HG02970 (cell line): ENCODE results near the gene FBXW5.
A peak's percentile ranks its signal among the peaks of the same experiment; 100 is the strongest.

Experiments used
- ATAC-seq: cut with Tn5 transposase; IDR thresholded peaks from one replicate; pipeline ENCODE4 v1.9.1; 2021; ENCODE audit warnings: mild to moderate bottlenecking, moderate library complexity, moderate number of reproducible peaks; ENCODE audit not compliant: unreplicated experiment, low FRiP score

The FBXW5 gene, protein sequence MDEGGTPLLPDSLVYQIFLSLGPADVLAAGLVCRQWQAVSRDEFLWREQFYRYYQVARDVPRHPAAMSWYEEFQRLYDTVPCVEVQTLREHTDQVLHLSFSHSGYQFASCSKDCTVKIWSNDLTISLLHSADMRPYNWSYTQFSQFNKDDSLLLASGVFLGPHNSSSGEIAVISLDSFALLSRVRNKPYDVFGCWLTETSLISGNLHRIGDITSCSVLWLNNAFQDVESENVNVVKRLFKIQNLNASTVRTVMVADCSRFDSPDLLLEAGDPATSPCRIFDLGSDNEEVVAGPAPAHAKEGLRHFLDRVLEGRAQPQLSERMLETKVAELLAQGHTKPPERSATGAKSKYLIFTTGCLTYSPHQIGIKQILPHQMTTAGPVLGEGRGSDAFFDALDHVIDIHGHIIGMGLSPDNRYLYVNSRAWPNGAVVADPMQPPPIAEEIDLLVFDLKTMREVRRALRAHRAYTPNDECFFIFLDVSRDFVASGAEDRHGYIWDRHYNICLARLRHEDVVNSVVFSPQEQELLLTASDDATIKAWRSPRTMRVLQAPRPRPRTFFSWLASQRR

DNA sequence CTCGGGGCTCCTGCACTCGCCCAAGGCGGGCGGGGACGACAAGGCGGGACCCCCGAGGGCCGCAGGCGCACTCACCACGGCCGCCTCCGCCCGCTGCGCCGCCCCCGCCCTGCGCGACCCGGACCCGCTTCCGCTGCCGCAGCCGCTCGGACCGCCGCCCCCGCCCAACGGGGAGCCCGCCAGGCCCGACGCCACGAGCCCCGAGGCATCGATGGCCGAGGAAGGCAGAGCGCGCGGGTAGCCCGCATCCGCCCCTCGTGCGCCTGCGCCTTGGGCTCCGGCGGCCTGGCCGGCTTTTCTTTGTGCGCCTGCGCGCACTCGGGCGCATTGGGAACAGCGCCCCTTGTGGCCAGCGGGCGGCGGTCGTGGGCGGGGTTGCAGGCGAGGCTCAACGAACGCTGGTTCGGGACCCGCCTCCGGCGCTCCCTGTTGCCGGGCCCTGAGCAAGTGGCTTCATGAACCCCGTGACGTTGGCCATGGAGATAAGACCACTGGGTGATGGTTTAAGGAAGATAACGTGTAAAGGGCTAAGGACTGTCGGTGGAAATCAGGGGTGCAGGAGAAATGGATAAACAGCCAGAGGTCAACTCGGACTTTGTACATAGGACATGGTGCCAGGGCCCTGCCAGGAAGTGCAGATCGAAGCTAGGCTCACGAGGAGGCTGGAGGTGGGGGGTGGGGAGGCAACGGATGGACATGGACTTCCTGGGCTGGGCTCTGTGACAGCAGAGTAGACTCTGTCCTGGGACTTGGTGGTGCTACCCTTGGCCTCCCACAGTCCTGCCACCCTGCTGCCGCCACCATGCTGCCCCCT, at the start of gene FBXW5, which contains the start of gene C8G:
Gene FBXW5 (minus strand): TSS at position 220 of the 814 bp plus-strand sequence. CDS start 655 bp downstream, outside the sequence.
Gene C8G (plus strand): TSS at position 725 of the 814 bp plus-strand sequence. CDS start 78 bp downstream, at position 803.
- ATAC-seq: peak; percentile 86

DNA sequence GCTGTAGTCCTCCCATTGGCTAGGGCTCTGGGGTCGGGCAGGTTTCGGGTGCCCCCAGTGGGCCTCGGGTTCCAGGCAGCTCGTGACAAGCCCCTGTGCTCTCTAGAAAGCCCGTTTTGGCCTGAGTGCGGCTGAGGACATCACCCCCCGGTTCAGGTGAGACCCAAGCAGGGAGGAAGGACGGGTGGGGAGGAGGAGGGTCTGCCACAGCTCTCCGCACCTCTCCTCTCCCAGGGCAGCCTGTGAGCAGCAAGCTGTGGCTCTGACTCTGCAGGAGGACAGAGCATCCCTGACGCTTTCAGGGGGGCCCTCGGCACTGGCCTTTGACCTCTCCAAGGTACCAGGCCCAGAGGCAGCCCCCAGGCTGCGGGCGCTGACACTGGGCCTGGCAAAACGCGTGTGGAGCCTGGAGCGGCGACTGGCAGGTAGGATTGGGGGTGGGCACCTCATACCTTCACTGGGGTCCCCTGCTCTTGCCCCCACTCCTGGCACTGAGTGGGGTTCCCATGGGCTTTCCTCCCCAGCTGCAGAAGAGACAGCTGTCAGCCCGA, 48.4 kb upstream of the FBXW5 start:
- no peak for ATAC-seq

DNA sequence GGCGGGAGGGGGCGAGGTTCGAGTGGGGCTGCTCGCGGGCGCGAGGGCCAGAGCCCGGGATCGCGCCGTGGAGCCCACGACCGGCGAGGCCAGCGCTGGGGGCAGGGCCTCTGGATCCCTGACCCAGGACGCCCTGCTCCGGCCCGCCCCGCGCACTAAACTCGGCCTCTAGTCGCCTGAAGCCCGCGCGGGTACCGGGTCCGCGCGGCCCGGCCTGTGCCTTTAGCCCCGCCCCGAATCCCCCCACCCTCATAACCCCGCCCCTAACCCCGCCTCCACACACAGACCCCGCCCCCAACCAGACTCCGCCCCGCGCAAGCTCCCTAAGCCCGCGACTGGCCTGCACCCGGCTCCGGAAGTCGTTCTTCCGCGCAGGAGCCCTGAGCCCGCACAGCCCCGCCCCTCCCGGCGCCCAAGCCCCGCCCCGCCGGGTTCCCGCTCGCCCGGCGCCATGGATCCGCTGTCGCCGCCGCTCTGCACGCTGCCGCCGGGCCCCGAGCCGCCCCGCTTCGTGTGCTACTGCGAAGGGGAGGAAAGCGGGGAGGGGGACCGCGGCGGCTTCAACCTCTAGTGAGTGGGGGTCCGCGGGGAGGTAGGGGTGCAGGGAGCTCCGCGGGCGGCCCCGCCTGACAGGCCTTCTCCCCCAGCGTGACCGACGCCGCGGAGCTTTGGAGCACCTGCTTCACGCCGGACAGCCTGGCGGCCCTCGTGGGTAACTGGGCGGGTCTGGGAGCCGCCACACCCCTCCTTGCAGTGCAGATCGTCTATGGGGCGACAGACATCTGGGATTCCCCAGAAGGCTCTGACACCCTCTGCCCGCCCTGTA, 47.7 kb upstream of the FBXW5 start, which contains the start of gene PAXX:
Gene PAXX (plus strand): TSS at position 430 of the 826 bp plus-strand sequence. CDS start 22 bp downstream, at position 452.
- ATAC-seq: peak; percentile 82

DNA sequence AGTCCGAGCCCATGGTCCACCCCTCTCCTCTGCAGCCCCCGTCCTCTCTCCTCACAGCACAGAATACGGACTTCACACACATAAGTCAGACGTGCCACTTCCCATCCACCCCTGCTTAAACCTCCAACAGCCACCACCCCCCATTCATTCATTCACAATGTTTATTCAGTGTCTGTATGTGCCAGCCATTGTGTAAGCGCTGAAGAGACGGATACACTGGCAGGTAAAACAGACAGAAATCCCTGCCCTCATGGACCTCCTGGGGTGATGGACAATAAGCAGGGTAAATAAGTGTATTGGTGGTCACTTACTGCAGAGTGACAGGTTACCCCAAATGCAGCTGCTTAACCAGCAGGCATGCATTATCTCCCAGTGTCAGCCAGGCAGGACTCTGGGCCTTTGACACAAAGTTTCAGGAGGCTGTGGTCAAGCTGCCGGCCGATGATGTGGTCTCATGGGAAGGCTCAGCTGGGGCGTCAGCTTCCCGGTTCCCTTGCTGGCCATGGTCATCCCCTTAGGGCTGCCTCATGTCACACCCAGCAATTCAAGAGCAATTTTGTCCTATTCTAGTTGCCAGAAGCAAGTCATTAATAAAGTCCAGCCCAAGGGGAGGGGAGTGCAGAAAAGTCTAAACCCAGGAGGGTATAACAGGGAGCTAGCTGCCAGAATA, 45.8 kb upstream of the FBXW5 start:
- ATAC-seq: no peak

DNA sequence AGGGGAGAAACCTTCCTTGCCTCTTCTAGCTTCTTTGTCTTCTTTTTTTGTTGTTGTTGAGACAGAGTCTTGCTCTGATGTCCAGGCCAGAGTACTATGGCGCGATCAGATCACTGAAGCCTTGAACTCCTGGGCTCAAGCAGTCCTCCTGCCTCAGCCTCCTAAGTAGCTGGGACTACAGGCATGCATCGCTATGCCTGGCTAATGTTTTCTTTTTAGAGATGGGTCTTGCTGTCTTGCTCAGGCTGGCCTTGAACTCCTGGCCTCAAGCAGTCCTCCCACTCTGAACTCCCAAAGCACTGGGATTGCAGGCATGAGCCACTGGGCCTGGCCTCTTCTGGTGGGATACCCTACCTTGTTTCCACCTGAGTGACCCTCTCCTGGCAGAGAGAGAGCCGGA, 44.3 kb upstream of the FBXW5 start:
- ATAC-seq: no peak

DNA sequence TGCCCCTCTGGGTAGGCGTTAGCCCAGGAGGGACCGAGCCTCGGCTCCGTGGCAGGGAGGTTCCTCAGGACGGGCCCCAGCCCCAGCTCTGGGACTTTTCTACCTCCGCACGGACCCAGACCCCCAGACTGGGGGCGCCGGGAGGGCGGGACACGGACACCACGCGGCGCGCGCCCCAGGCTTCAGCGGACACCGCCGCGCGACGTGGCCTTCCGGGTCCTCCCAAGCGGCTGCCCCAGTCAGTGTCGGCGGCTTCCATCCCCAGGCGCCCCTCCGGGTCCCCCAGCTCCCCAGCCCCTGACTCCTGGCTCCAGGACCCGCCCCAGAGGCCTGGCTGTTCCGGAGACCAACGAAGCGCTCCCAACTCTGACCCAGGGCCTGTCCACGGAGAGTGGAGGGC, 41.3 kb upstream of the FBXW5 start:
- ATAC-seq: no peak

DNA sequence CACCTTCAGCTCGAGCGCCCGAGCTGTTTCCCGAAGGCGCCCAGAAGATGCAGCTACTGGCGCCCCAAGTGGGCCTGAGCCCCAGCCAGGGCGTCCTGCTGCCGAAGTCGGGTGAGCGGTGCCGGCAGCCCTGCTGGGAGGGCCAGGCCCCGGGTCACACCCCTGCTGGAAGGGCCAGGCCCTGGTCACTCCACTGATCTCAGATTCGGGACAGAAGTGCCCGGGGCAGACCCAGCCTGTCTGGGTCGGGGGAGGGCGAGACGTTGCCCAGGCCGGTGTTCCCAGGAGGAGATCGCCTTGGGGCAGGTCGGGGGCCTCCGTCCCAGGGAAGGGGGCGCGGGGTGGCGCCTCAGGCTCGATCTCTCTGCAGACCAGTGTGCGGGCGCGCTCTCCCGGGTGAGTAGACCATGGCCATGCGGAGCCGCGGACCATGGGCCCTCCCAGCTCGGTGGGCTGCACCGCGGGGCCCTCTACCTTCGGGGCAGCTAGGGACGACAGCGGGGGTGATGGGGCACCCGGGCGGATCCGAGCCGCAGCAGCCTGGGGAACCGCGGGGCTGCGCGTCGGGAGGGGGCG, 40.6 kb upstream of the FBXW5 start:
- no peak for ATAC-seq

DNA sequence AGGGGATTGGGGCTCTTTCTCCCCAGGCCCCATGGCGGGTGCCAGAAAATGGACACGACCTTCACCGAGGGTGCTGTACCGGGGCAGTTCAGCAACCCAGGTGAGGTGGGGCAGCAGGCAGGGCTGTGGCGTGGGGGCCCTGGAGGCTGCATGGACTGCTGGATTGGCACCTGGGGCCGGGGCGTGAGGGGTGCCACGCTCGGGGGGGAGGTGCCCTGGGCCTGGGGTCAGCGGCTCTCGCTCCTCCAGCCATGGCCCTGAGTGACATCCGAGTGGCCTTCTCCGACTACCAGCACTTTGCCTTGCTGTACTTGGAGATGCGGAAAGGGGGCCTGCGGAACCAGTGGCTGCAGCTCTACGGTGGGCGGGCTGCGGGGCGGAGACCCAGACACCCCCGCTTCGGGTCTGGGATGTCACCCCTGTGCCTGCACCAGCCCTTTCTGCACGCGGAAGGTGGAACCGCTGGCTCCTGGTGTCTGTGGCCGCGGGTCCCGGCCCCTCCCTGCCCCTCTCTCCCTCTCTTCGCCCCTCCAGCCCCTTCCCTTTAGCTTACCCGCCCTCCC, 40.0 kb upstream of the FBXW5 start:
- ATAC-seq: no peak

DNA sequence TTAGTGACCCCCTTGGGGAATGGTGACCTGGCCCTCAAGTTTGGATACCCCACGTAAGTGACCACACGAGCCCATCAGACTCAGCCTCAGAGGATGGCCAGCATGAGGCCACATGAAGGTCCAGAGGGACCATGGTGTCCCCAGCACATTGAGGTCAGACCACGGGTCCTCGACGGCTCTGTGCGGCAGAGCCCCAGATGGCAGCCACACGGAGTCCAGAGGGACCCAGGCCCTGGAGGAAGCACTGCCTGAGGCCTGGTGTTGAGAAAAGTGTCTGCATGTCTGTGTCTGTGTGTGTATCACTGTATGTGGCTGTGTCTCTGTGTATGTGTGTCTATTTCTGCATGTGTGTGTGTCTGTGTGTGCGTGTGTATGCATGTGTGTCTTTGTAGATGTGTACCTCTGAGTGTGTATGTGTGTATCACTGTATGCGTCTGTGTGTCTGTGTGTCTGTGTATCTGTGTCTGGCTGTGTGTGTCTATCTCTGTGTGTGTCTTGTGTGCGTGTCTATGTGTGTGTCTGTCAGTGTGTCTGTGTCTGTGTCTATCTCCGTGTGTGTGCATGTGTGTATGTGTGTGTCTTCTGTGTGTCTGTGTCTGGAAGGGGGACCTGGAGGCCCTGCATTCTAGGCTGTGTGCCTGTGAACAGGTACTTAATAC, 39.2 kb upstream of the FBXW5 start:
- no peak for ATAC-seq

DNA sequence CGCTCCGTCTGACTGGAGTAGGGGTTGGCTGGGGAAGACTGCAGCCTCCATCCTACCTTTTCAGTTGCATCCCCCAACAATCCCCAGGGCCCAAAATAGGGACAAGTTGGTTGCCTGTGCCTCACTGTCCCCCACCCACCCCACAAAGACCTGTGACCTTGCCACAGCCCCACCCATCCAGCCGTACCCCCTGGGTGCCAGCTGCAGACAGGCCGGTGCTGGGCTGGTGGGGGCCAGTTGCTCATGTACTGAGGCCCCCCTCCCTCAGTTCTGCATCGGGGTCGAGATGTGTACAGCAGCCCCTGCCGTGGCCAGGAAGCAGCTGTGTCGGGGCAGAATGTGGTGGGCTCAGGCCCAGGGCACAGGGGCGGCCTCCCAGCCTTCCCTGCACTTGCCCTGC, 38.6 kb upstream of the FBXW5 start:
- ATAC-seq: no peak

DNA sequence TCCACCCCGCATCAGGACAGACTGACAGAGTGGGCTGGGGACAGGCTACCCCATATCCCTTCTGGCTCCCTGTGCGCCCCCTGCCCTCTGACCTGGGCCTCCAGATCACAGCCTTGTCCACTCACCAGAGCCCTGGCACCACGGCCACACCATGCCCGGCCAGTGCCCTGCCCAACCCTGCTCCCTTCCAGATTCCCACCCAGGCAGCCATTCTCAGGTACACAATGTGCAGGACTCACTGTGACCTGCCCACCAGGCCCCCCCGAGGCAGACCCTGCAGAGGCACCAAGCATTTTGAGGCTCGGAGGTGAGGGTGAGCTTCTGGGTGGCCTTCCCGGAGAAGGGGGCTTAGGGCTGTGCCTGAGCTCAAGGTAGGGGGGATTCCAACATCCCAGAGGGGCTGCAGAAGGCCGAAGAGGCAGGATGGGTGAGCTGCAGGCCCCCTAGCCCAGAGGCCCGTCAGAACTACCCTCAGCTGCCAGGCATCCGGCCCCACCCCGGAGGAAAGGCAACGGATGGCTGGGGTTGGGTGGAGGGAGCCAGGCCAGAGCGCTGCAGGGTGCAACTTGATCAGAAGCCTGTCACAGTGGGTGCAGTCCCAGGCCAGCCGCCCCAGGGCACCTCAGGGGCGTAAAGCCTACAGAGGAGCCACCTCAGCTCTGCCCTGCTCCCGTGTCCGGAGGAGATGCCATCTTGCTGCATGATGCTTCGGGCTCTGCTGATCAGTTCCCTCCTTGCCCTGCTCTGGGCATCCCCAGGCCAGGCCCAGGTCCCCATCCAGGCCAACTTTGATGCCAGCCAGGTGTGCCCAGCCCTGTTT, 37.9 kb upstream of the FBXW5 start, which contains the start of gene LCNL1:
Gene LCNL1 (plus strand): TSS at position 762 of the 820 bp plus-strand sequence. CDS start 594 bp downstream, outside the sequence.
- ATAC-seq: no peak

DNA sequence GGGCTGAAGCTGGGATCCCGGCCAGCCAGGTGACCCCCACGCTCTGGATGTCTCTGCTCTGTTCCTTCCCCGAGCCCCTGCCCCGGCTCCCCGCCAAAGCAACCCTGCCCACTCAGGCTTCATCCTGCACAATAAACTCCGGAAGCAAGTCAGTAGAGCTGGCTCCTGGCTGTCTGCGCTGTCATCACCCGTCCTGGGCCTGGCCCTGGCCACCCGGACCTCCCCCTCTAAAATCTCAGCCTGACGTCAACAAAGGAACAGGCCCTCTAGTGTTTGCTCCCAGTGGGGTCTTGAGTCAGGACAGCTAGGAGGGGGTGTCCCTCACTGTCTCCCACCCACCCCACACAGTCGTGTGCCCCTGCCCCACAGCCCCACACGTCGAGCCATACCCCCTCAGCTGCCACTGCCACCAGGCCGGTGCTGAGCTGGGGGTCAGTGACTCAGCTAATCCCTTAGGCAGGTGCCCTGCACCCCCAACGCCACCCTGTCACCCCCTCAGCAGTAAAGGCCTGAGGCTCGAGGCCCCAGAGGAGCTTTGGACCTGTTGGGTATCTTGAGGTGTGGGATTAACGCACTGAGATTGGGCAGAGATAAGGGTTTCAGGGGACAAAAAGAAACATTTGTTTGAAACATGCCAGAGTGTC, 37.2 kb upstream of the FBXW5 start:
- ATAC-seq: no peak

DNA sequence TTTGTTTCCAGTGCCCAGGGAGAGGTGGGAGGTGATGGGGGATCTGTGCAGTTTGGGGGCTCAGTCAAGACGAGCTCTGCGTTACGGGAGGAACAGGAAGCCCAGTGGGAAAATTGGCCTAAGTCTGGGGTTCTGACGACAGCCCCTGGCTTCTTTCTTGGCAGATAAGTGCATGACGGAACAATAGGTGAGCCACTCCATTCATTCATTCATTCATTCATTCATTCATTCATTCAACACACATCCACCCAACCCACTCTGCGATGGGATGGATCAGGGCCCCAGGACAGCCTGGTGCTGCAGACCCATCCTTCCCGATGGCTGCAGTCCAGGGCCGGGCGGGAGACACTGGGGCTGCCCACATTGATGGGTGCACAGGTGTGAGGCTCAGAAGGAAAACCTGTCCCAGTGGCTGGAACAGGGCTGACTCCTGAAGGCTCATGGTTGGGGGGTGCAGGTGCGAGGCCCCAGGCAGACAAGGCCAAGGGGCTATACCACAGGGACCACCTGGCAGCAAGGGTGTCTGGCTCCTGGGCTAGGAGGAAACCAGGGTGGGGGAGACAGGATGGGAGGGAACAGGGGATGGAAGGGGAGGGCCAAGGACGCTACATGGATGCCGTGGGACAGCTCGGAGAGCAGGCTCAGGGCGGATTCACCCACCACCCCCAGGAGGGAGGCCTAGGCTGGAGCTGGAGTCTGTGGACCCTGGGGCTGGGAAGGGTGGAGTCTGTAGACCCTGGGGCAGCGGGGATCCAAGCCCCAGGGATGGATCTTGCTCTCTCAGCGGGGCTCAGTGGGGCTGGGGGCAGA, 36.3 kb upstream of the FBXW5 start:
- no peak for ATAC-seq

DNA sequence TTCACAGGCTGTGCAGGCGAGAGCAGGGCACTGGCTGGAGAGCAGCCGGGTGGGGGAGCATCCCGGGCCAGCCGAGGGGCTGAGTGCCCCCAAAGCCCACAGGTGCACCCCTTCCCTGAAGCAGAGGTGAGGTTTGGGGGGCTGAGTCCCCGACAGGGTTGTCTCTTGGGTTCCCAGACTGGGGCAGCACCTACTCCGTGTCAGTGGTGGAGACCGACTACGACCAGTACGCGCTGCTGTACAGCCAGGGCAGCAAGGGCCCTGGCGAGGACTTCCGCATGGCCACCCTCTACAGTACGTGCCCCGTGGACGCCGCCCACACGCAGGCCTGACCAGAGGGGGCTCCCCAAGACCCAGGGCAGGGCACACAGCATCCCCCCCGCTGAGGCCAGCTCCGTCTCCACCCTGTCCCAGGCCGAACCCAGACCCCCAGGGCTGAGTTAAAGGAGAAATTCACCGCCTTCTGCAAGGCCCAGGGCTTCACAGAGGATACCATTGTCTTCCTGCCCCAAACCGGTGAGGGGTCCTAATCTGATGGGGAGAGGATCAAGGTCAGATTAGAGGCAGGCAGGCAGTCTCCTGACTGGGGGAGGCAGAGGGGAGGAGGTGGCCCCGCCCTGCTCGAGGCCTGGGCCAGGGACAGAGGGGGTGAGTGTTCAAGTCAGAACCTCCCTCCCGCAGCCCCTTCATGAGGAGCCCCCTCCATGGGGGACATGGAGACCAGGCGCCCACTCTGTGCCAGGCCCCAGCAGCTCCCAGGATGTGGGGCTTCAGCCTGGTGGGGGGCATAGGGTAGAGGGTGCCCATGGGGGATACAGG, 35.4 kb upstream of the FBXW5 start:
- ATAC-seq: no peak
